Breast epithelium (tissue), 4 donors: ENCODE data around the gene CPNE5. TPM values are rescaled to one million over a fixed set of nuclear protein-coding genes. Genes with fewer than 3 reads are reported as not detected.
A peak's percentile ranks its signal among the peaks of the same experiment; 100 is the strongest.

Source experiments
- DNase-seq, 2 donors: peaks; one replicate each; pipeline ENCODE4 v3.0.0-alpha.2; 2019; ENCODE audit warnings: low spot score in 2 of 2
- H3K27ac ChIP-seq, 2 donors: fragments of 200-600 bp; sonication (generic) in 1 of 2; one replicate each; pipeline ENCODE4 v1.5.1; 2016 to 2019; ENCODE audit warnings: mild to moderate bottlenecking in 1 of 2
- H3K27me3 ChIP-seq, 2 donors: fragments of 200-600 bp; sonication (generic) in 1 of 2; one replicate each; pipeline versions ENCODE4 v1.5.1 to v1.6.0; 2017 to 2019; ENCODE audit warnings: control low read depth in 1 of 2, mild to moderate bottlenecking in 1 of 2
- H3K36me3 ChIP-seq: fragments of 200-600 bp; one replicate; pipeline ENCODE4 v1.5.1; 2019
- H3K4me1 ChIP-seq, 2 donors: fragments of 200-600 bp; sonication (generic); one replicate each; pipeline ENCODE4 v1.5.1; 2016 to 2019; ENCODE audit warnings: control low read depth in 1 of 2
- H3K4me3 ChIP-seq, 3 donors: fragments of 200-600 bp; sonication (generic); 1 replicate in 2 of 3; 2 replicates in 1 of 3; pipeline ENCODE4 v1.5.1; 2016 to 2019; ENCODE audit warnings: mild to moderate bottlenecking in 3 of 3, moderate library complexity in 2 of 3
- H3K9me3 ChIP-seq, 2 donors: fragments of 200-600 bp; sonication (generic) in 1 of 2; one replicate each; pipeline ENCODE4 v1.5.1; 2016 to 2019; ENCODE audit warnings: control low read depth in 1 of 2
- CTCF ChIP-seq, 3 donors: fragments of 450-650 bp; IDR thresholded peaks; one replicate each; pipeline ENCODE4 v1.5.1; 2016 to 2017; ENCODE audit warnings: antibody characterized with exemption in 3 of 3, mild to moderate bottlenecking in 3 of 3, moderate library complexity in 3 of 3
- POLR2A ChIP-seq: fragments of 450-650 bp; IDR thresholded peaks from one replicate; pipeline ENCODE4 v1.6.1; 2016; ENCODE audit warnings: antibody characterized with exemption, mild to moderate bottlenecking, moderate library complexity
- POLR2AphosphoS5 ChIP-seq, 3 donors: sonication (generic); formaldehyde crosslinking; IDR thresholded peaks; one replicate each; pipeline ENCODE4 v1.6.1; 2017; ENCODE audit warnings: antibody characterized with exemption in 3 of 3
- intact Hi-C: fragments of 100-400 bp; cut with DNase I; formaldehyde crosslinking; loops from one replicate; pipeline ENCODE4 v1.15.1; 2023; ENCODE audit warnings: low total_unique reads
- total RNA-seq, 3 donors: library from RNA; depleted of rRNA; stranded (reverse); fragments of >200 nt; gene quantifications; one replicate each; pipeline ENCODE4 v1.1.0, GENCODE V29; 2016

CPNE5 gene
- total RNA-seq, 3 donors from 2014 or later, result 0.96 to 5.2 (median 3.7) TPM

DNA sequence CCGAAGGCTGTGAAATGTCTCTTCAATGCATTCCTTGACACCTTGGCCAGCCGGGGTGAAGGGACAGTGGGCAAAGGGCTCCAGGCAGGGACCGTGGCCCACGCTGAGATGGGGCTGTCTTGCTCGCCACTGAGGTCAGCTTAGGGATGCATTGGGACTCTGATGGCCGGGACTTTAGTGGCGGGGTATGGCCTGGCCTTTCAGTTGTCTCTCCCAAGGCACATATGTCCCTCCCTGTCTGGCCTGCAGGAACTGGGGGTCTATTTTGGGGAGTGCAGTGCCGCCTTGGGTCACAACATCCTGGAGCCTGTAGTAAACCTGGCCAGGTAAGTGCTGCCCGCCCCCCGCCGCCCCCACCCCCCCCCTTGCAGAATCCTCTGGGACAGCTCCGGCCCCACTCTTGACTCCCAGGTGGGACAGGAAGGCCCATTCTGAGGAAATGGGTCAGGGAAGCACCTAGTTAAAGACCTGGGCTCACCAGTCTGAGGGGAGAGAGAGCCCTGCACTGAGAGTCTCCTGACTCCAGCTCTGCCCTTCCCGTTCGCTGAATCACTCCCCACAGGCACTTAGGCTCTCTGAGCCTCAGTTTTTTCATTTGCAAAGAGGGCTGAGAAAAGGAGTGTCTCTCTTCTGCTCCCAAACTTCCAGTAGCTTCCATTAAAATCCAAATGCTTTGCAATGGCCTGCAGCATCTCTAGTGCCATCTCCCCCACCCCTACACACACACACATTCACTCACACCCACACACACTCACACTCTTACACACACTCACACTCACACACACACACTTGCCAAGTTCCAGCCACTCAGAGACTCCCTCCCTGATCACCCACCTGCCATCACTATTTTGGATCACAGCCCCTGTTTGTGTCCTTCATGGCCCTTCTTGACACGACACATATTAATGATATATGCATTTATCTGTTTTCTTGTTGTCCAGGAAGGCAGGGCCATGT is 108.5 kb downstream of the CPNE5 start:
- Histone ChIP-seq H3K27ac (no peak overlapping the region), H3K36me3 (no peaks in the 10 kb centered on the region), H3K9me3 (no peaks in the 10 kb centered on the region), H3K27me3 (no peaks in the 10 kb centered on the region), H3K4me1 (peaks cover 6 to 9% of the 10 kb centered on the region in 2 donors), H3K4me3 (no peak overlapping the region)
- DNase-seq, result no peak
- TF ChIP-seq POLR2AphosphoS5 (IDR thresholded peaks at IDR 0.05) (no peak), POLR2A (no peak), CTCF (IDR thresholded peaks at IDR 0.05) (no peak)
- intact Hi-C loops, result no loop called here

DNA sequence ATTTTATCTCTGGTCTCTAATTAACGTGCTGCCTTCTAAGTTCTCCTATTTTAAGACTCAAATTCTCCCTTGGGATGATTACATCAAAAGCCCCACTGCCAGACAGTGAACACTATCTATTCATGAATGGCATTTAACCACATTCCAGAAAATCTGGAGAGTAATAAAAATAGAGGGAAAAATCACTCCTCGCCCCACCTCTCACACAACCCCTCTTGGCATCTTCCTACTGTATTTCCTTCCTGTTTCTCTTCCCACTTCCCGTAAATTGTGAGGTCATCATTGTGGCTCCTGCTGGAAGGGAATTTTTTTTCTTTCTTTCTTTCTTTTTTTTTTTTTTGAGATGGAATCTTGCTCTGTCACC is 110.1 kb downstream of the CPNE5 start:
- intact Hi-C loops, result no loop called here
- no peaks in the 10 kb centered on the region for H3K36me3 ChIP-seq

DNA sequence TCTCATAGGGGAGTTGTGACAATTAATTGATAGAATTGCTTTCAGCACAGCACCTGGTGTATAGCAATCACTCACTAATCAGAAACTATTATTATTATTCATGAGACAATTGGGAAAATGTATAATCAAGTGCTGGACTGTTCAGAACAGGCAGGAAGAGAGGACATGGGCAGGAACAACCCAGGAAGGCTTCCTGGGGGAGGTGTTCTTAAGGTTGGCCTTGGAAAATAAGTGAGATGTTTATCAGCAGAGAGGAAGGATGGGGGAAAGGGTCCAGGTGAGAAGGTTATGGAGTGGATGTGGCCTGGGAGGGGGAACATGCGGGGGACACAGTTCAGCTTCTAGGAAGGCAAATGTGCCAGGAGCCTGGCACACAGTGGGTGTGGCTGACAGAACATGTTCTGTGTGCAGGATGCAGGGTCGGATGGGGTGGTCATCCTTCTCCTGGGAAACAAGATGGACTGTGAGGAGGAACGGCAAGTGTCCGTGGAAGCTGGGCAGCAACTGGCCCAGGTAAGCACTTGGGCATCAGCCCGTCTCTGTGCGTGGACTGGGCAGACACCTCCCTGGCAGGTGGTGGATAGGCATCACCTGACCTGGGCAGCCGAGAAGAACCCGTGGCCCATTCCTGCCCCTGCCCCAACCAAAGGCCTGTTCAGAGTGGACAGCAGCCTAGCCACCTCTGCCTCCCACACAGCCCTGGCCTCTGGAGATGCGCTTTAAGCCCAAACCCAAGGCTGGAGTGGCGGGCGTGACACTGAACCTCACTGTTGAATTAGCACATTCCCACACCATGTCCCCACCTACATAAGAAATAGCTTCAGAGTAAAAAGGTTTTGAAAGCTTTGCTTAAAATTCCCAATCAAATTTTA is 110.7 kb downstream of the CPNE5 start:
- DNase-seq, result no peak
- H3K9me3 ChIP-seq, result no peaks in the 10 kb centered on the region
- H3K4me1 ChIP-seq, result no peaks in the 10 kb centered on the region
- peak overlapping the region in 1 of 2 donors; percentile 26 for H3K27ac ChIP-seq
- intact Hi-C loops, result no loop called here
- no peaks in the 10 kb centered on the region for H3K27me3 ChIP-seq
- no peak for TF ChIP-seq POLR2AphosphoS5 (IDR thresholded peaks at IDR 0.05)
- TF ChIP-seq CTCF (IDR thresholded peaks at IDR 0.05), result no peak
- TF ChIP-seq POLR2A, result no peak
- H3K4me3 ChIP-seq, result no peak overlapping the region
- no peaks in the 10 kb centered on the region for H3K36me3 ChIP-seq

More for the DNA sequence above, 110.1 kb downstream of the CPNE5 start:
- Histone ChIP-seq H3K27ac (peak overlapping the region in 1 of 2 donors; percentile 26), H3K4me3 (no peak overlapping the region), H3K9me3 (no peaks in the 10 kb centered on the region), H3K4me1 (no peaks in the 10 kb centered on the region), H3K27me3 (no peaks in the 10 kb centered on the region)
- TF ChIP-seq POLR2A (no peak), POLR2AphosphoS5 (IDR thresholded peaks at IDR 0.05) (no peak), CTCF (IDR thresholded peaks at IDR 0.05) (no peak)
- DNase-seq, result no peak

DNA sequence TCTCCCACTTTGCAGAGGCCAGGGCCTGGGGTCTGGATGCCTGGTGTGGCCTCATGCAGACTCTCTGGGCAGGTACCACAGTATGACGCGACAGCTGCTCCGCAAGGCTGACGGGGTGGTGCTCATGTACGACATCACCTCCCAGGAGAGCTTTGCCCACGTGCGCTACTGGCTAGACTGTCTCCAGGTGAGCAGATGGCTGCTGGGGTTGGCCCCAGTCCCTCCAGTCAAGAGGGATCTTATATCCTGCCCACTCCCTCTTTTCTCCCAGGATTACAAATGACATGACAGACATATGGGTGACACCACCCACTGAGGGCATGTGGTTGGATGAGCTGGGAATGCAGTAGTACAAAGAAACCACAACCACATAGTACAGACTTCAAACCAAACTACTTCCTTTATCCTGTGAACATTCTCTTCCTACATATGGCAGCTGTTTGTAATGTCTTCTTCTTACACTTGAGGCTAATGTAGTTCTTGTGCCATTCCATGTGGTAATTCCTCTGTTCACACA is 111.7 kb downstream of the CPNE5 start:
- Histone ChIP-seq H3K4me3 (no peak overlapping the region), H3K4me1 (no peaks in the 10 kb centered on the region), H3K27ac (no peak overlapping the region), H3K36me3 (no peaks in the 10 kb centered on the region), H3K9me3 (no peaks in the 10 kb centered on the region), H3K27me3 (no peaks in the 10 kb centered on the region)
- no peak for DNase-seq
- TF ChIP-seq POLR2A, result no peak
- TF ChIP-seq CTCF (IDR thresholded peaks at IDR 0.05), result no peak
- TF ChIP-seq POLR2AphosphoS5 (IDR thresholded peaks at IDR 0.05), result no peak
- intact Hi-C loops, result no loop called here
